ENCODE results near the gene ROR2. TPM values are rescaled to one million over a fixed set of nuclear protein-coding genes. Genes with fewer than 3 reads are reported as not detected.

The ROR2 gene
- total RNA-seq, 1 experiment from 2014 or later: 0.84 TPM

DNA sequence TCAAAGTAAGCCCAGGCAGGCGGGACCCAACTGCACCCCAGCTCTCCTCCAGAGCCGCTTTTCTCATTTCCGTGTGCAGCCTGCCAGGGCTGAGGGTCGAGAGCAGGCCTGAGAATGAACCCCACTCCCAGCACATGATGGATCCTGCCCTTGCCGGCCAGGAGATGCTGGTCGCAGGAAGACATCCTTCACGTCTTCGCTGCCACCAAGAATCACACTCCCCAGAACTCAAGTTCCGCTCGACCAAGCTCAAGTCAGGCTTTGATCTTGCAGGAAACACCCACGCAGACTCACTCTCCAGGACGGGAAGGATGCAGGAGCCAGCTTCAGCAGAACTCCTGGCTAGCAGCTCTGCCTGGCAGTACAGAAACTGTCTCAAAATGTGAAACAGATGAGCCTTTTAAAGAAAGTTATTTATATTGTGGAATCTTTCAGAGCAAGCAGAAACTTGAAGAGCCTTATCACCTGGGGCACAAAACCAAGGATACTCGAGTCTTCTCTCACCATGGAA lies 102.4 kb downstream of the ROR2 start:
- Mint-ChIP-seq H3K27ac (ENCODE audit: low read depth, unreplicated experiment) (no peak overlapping the region), H3K4me3 (ENCODE audit: unreplicated experiment) (no peak overlapping the region), H3K4me1 (ENCODE audit: insufficient read depth, unreplicated experiment) (no peaks in the 10 kb centered on the region), H3K9me3 (ENCODE audit: unreplicated experiment) (no peaks in the 10 kb centered on the region), H3K36me3 (ENCODE audit: insufficient read depth, unreplicated experiment) (no peaks in the 10 kb centered on the region), H3K27me3 (ENCODE audit: insufficient read depth, unreplicated experiment) (peaks cover 18% of the 10 kb centered on the region)
- ChIA-PET POLR2A (interaction anchor here (0.6 to 1.0 kb wide), 2 partner anchors 9 to 31 kb away, joined by 3 read pairs; no protein-coding TSS in a partner anchor), CTCF (no interaction called here)
- intact Hi-C loops (cut with micrococcal nuclease): no loop called here
- TF ChIP-seq, protein P1, sequence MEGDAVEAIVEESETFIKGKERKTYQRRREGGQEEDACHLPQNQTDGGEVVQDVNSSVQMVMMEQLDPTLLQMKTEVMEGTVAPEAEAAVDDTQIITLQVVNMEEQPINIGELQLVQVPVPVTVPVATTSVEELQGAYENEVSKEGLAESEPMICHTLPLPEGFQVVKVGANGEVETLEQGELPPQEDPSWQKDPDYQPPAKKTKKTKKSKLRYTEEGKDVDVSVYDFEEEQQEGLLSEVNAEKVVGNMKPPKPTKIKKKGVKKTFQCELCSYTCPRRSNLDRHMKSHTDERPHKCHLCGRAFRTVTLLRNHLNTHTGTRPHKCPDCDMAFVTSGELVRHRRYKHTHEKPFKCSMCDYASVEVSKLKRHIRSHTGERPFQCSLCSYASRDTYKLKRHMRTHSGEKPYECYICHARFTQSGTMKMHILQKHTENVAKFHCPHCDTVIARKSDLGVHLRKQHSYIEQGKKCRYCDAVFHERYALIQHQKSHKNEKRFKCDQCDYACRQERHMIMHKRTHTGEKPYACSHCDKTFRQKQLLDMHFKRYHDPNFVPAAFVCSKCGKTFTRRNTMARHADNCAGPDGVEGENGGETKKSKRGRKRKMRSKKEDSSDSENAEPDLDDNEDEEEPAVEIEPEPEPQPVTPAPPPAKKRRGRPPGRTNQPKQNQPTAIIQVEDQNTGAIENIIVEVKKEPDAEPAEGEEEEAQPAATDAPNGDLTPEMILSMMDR (IDR thresholded peaks at IDR 0.05; ENCODE audit: unreplicated experiment): no peak
- DNase-seq (ENCODE audit: unreplicated experiment): no peak
- no TSS peak for BruUV-seq (replicated peaks)

DNA sequence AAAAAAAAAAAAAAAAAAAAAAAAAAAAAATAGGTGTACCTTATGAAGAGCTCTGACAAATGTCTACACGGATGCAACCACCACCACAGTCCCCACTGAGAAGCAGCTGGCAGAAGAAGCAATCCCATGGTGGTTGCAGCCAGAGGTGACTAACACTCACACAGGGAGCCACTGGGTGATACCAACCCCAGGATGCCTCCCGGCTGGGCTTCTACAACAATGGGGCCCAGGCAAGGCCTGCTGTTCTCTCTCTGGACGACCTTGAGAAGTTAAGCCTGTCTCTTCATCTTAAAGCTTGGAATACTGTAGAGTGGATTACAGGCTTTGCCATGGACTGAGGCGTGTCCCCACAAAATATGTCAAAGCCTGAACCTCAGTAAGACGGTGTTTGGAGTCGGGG lies 104.1 kb downstream of the ROR2 start:
- H3K27me3 Mint-ChIP-seq (ENCODE audit: insufficient read depth, unreplicated experiment): peaks cover 25% of the 10 kb centered on the region
- TF ChIP-seq, protein P1 (IDR thresholded peaks at IDR 0.05; ENCODE audit: unreplicated experiment): no peak
- H3K9me3 Mint-ChIP-seq (ENCODE audit: unreplicated experiment): no peaks in the 10 kb centered on the region
- intact Hi-C loops (cut with micrococcal nuclease): no loop called here
- H3K4me1 Mint-ChIP-seq (ENCODE audit: insufficient read depth, unreplicated experiment): no peaks in the 10 kb centered on the region
- H3K36me3 Mint-ChIP-seq (ENCODE audit: insufficient read depth, unreplicated experiment): no peaks in the 10 kb centered on the region
- no peak overlapping the region for H3K4me3 Mint-ChIP-seq (ENCODE audit: unreplicated experiment)
- POLR2A ChIA-PET: no interaction called here
- no peak for DNase-seq (ENCODE audit: unreplicated experiment)
- H3K27ac Mint-ChIP-seq (ENCODE audit: low read depth, unreplicated experiment): no peak overlapping the region
- BruUV-seq (replicated peaks): no TSS peak
- CTCF ChIA-PET: interaction anchor here (0.6 kb wide), 1 partner anchor 84 kb away, joined by 3 read pairs; no protein-coding TSS in a partner anchor

DNA sequence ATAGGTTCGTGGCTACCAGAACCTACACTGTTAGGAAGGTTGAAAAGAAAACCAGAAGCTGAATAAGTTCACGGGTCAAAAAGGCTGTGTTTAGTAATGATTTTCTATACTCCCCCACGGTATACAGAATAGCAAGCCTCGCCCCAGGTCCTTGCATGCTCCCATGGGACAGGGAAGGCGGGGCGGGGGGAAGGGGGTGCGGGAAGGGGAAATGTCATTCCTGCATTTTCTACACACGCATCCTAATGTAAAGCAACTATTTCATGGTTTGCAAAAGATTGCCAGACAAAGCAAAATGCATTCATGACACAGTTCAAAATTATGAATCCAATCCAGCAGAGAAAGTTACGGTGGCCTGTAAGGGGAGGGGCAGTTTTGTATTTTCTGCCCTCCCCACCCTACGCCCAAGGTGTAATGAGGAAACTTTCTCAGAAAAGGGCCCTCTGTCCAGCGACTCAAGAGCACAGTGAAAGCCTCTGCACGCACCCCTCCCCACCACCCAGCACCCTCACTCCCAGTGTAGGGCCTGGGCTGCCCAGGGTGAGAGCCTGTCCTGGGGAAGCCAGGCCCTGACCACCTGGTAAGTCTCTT lies 105.2 kb downstream of the ROR2 start:
- H3K36me3 Mint-ChIP-seq (ENCODE audit: insufficient read depth, unreplicated experiment): no peaks in the 10 kb centered on the region
- DNase-seq (ENCODE audit: unreplicated experiment): no peak
- H3K27me3 Mint-ChIP-seq (ENCODE audit: insufficient read depth, unreplicated experiment): peaks cover 25% of the 10 kb centered on the region
- H3K4me3 Mint-ChIP-seq (ENCODE audit: unreplicated experiment): no peak overlapping the region
- BruUV-seq (replicated peaks): no TSS peak
- H3K27ac Mint-ChIP-seq (ENCODE audit: low read depth, unreplicated experiment): no peak overlapping the region
- CTCF ChIA-PET: no interaction called here
- no peaks in the 10 kb centered on the region for H3K9me3 Mint-ChIP-seq (ENCODE audit: unreplicated experiment)
- TF ChIP-seq, protein P1 (IDR thresholded peaks at IDR 0.05; ENCODE audit: unreplicated experiment): no peak
- POLR2A ChIA-PET: no interaction called here
- intact Hi-C loops (cut with micrococcal nuclease): no loop called here
- no peaks in the 10 kb centered on the region for H3K4me1 Mint-ChIP-seq (ENCODE audit: insufficient read depth, unreplicated experiment)

DNA sequence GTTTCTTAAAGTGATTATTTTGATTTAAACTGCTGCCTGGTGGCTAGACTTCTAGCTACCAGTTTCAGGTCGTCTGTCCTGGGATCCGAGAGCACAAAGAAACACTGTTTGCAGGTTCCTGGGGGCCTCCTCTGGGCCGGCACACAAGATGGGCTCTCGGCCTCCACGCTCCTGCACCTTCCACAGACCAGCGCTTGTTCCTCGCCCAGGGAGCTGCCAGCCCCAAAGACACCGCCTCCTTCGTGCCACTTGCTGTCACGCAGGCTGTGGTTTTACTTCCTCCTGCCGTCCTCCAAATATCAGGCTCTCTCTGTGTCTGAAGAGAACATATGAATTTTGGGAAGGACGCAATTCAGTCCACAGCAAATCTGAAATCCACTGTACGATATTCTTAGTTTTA lies 105.8 kb downstream of the ROR2 start:
- no peak for DNase-seq (ENCODE audit: unreplicated experiment)
- Mint-ChIP-seq H3K9me3 (ENCODE audit: unreplicated experiment) (no peaks in the 10 kb centered on the region), H3K4me1 (ENCODE audit: insufficient read depth, unreplicated experiment) (no peaks in the 10 kb centered on the region), H3K36me3 (ENCODE audit: insufficient read depth, unreplicated experiment) (no peaks in the 10 kb centered on the region), H3K27me3 (ENCODE audit: insufficient read depth, unreplicated experiment) (peaks cover 25% of the 10 kb centered on the region), H3K4me3 (ENCODE audit: unreplicated experiment) (no peak overlapping the region), H3K27ac (ENCODE audit: low read depth, unreplicated experiment) (no peak overlapping the region)
- ChIA-PET CTCF (no interaction called here), POLR2A (no interaction called here)
- BruUV-seq (replicated peaks): no TSS peak
- TF ChIP-seq, protein P1 (IDR thresholded peaks at IDR 0.05; ENCODE audit: unreplicated experiment): no peak
- intact Hi-C loops (cut with micrococcal nuclease): no loop called here
